ENCODE data around the gene PRPF39. TPM values are rescaled to one million over a fixed set of nuclear protein-coding genes. Genes with fewer than 3 reads are reported as not detected.

PRPF39 gene
- total RNA-seq, 1 experiment from 2014 or later = 32.3 TPM

- no peak for TF ChIP-seq E2F5 (CRISPR knock-in tag; IDR thresholded peaks at IDR 0.05)
- TF ChIP-seq FOXP1 (CRISPR knock-in tag; IDR thresholded peaks at IDR 0.05; ENCODE audit: borderline replicate concordance) = no peak
- no peak for TF ChIP-seq SP1 (CRISPR knock-in tag; conservative IDR thresholded peaks at IDR 0.05)
- no peak for TF ChIP-seq USF2 (CRISPR knock-in tag; IDR thresholded peaks at IDR 0.05)
- no peak for TF ChIP-seq ZMAT4 (CRISPR knock-in tag; IDR thresholded peaks at IDR 0.05)
- TF ChIP-seq ZNF263 (CRISPR knock-in tag; IDR thresholded peaks at IDR 0.05; ENCODE audit: low read depth) = no peak
- no peak for TF ChIP-seq HMGA2 (CRISPR knock-in tag; IDR thresholded peaks at IDR 0.05)
- TF ChIP-seq TP53 (CRISPR knock-in tag; IDR thresholded peaks at IDR 0.05) = no peak
Measured at GRCh38 chr14:45051180-45051579, 32.7 kb upstream of the PRPF39 start (continued).

- H3K36me3 Mint-ChIP-seq = peaks cover 9% of the 10 kb centered on the region
- DNase-seq (ENCODE audit: low spot score) = no peak
- no peak overlapping the region for H3K27ac Mint-ChIP-seq
- H3K4me1 Mint-ChIP-seq = no peaks in the 10 kb centered on the region
- no peaks in the 10 kb centered on the region for H3K9me3 Mint-ChIP-seq
- no peak overlapping the region for H3K4me3 Mint-ChIP-seq
- ChIA-PET CTCF (no interaction called here), POLR2A (no interaction called here)
- TF ChIP-seq E2F5 (CRISPR knock-in tag; IDR thresholded peaks at IDR 0.05) (no peak), AR (CRISPR knock-in tag; IDR thresholded peaks at IDR 0.05) (no peak), NFYB (CRISPR knock-in tag; conservative IDR thresholded peaks at IDR 0.05; ENCODE audit: low read depth) (no peak)
- ATAC-seq = no peak
- no peaks in the 10 kb centered on the region for H3K27me3 Mint-ChIP-seq (ENCODE audit: low read depth)
Measured at GRCh38 chr14:45051896-45052295, 32.0 kb upstream of the PRPF39 start.

- DNase-seq (ENCODE audit: low spot score) (no peak), ATAC-seq (no peak)
- POLR2A ChIA-PET = no interaction called here
- Mint-ChIP-seq H3K4me3 (no peak overlapping the region), H3K4me1 (no peaks in the 10 kb centered on the region), H3K27ac (no peak overlapping the region), H3K27me3 (ENCODE audit: low read depth) (no peaks in the 10 kb centered on the region), H3K36me3 (peaks cover 9% of the 10 kb centered on the region), H3K9me3 (no peaks in the 10 kb centered on the region)
- CTCF ChIA-PET = interaction anchor here (0.6 kb wide), 1 partner anchor 8 kb away, joined by 6 read pairs; no protein-coding TSS in a partner anchor
- TF ChIP-seq ZBTB43 (CRISPR knock-in tag; IDR thresholded peaks at IDR 0.05) (no peak), SOX15 (CRISPR knock-in tag; IDR thresholded peaks at IDR 0.05) (no peak), ZNF281 (CRISPR knock-in tag; IDR thresholded peaks at IDR 0.05) (no peak), MXD4 (CRISPR knock-in tag; IDR thresholded peaks at IDR 0.05; ENCODE audit: borderline replicate concordance) (no peak), GTF2I (CRISPR knock-in tag; conservative IDR thresholded peaks at IDR 0.05) (no peak), E2F4 (CRISPR knock-in tag; IDR thresholded peaks at IDR 0.05; ENCODE audit: borderline replicate concordance, low read depth) (no peak), ERG (CRISPR knock-in tag; IDR thresholded peaks at IDR 0.05) (no peak), ATF3 (CRISPR knock-in tag; conservative IDR thresholded peaks at IDR 0.05) (no peak)
Measured at GRCh38 chr14:45057349-45057748, 26.6 kb upstream of the PRPF39 start.
